Stimulated activated naive CD8-positive, alpha-beta T cell treated with anti-CD3 and anti-CD28 coated beads, Interleukin-15, amount 100 ng/mL, for 72 hours (primary cell): Measurements from ENCODE around the gene FBXO38.
A peak's percentile ranks its signal among the peaks of the same experiment; 100 is the strongest.

ENCODE experiments used
- ATAC-seq: fragments of 150-1000 bp; cut with Tn5 transposase; 2 replicates; pipeline ENCODE4 v1.10.0; 2021; ENCODE audit warnings: mild to moderate bottlenecking, moderate library complexity
- DNase-seq, 2 donors: peaks; one replicate each; pipeline ENCODE4 v3.0.0; 2021 to 2022
- H3K27ac Mint-ChIP-seq, 2 donors: one replicate each; pipeline ENCODE4 v1.8.0; 2022; ENCODE audit warnings: mild to moderate bottlenecking in 2 of 2, mixed read lengths in 2 of 2, moderate library complexity in 2 of 2
- H3K27me3 Mint-ChIP-seq: one replicate; pipeline ENCODE4 v1.8.0; 2022; ENCODE audit warnings: mixed read lengths
- H3K4me1 Mint-ChIP-seq: one replicate; pipeline ENCODE4 v1.8.0; 2022; ENCODE audit warnings: mild to moderate bottlenecking, mixed read lengths
- H3K4me3 Mint-ChIP-seq, 2 donors: one replicate each; pipeline ENCODE4 v1.8.0; 2022; ENCODE audit warnings: mild to moderate bottlenecking in 2 of 2, mixed read lengths in 2 of 2, moderate library complexity in 1 of 2
- H3K9me3 Mint-ChIP-seq, 2 donors: one replicate each; pipeline ENCODE4 v1.8.0; 2022; ENCODE audit warnings: mixed read lengths in 2 of 2

FBXO38 gene, protein sequence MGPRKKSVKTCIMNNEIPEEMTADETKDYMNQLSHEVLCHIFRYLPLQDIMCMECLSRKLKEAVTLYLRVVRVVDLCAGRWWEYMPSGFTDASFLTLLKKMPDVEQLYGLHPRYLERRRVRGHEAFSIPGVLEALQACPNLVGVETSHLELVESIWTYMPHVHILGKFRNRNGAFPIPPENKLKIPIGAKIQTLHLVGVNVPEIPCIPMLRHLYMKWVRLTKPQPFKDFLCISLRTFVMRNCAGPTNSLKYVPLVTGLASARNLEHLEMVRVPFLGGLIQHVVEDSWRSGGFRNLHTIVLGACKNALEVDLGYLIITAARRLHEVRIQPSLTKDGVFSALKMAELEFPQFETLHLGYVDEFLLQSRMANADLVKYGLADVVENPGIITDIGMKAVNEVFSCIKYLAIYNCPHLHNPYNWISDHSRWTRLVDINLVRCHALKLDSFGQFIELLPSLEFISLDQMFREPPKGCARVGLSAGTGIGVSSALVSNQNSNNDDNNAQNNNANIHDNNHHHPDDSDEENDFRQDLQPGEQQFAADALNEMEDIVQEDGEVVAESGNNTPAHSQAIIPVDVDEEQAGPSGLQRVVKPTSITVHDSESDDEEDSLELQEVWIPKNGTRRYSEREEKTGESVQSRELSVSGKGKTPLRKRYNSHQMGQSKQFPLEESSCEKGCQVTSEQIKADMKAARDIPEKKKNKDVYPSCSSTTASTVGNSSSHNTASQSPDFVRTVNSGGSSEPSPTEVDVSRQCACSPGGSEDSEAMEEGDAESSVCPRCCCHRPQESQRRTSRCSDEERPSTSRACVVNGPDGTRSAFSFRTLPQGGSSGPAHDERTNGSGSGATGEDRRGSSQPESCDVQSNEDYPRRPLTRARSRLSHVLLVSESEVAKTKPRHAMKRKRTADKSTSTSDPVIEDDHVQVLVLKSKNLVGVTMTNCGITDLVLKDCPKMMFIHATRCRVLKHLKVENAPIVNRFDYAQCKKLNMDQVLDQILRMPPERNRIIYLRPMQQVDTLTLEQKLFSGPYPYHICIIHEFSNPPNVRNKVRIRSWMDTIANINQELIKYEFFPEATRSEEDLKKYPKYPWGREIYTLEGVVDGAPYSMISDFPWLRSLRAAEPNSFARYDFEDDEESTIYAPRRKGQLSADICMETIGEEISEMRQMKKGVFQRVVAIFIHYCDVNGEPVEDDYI

DNA sequence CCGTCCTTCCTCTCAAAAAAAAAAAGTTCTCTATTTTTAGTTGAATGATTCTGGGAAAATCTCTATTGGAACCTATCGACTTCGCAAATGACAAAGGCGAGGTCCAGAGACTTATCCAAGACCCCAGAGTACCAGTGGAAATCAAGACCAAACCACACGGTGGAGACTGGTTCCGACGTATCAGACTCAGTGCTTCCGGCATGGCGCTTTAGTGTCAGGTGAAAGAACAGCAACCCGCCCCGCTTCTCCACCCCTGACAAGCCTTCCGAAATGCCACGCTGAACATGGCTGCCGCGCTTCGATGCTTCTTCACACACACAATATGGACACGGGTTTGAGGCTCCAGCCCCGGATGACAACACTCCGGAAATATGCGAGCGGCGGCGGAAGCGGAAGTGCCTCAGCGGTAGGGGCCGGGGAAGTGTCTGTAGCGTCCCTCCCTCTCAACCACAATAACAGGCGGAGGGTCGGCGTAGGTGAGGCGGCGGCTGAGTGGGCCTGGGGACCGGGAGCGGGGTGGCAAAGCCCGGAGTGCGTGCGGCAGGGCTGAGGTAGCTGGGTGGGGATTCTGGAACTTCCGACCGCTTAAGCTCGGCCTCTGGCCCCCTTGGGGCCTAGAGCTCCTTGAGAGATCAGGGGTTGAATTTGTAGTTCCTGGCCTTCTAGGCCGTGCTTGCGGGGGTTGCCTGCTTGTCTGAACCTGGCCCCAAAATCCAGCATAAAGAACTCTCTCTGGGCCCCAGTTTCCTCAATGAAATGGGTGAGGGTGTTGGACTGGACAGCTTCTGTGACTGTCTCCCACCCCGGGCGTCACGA, at the start of gene FBXO38:
Gene FBXO38, plus strand, starts transcription at position 395 of the 816 bp plus-strand sequence. CDS start 10,819 bp downstream, outside the sequence.
- peak; percentile 92 to 97 for DNase-seq
- no peaks in the 10 kb centered on the region for H3K27me3 Mint-ChIP-seq
- H3K9me3 Mint-ChIP-seq, result peaks cover under 1% of the 10 kb centered on the region in 2 donors
- H3K27ac Mint-ChIP-seq, result peak within 1 kb of the TSS; percentile 99 to 100
- H3K4me1 Mint-ChIP-seq, result peaks cover 56% of the 10 kb centered on the region
- peak within 1 kb of the TSS; percentile 86 to 93 for H3K4me3 Mint-ChIP-seq
- peak; percentile 97 for ATAC-seq

DNA sequence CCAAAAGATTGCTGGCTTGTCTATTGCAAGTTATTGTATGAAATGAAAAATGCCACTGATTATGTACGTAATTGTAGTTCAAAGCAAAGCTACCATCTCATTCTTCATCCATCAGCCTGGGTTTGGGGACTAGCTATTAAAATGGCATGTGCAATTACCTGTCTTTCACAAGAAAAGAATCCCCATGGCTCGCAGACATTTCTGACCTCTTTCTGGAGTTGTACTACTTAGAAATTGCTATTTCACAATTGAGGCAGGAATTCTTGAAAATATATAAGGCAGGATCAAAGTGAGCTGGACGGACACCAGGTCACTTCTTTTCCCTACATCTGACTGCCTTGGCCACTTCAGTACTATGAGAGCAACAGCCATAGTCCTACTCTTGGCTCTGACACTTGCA, 48.5 kb upstream of the FBXO38 start, which contains the start of gene SPINK9:
Gene SPINK9, plus strand, starts transcription at position 301 of the 400 bp plus-strand sequence. Its CDS starts 55 bp downstream, at position 356.
- Mint-ChIP-seq H3K27me3 (no peaks in the 10 kb centered on the region), H3K9me3 (peaks cover 5 to 8% of the 10 kb centered on the region in 2 donors), H3K27ac (no peak within 1 kb of the TSS), H3K4me1 (no peaks in the 10 kb centered on the region), H3K4me3 (no peak within 1 kb of the TSS)
- ATAC-seq (no peak), DNase-seq (no peak)

DNA sequence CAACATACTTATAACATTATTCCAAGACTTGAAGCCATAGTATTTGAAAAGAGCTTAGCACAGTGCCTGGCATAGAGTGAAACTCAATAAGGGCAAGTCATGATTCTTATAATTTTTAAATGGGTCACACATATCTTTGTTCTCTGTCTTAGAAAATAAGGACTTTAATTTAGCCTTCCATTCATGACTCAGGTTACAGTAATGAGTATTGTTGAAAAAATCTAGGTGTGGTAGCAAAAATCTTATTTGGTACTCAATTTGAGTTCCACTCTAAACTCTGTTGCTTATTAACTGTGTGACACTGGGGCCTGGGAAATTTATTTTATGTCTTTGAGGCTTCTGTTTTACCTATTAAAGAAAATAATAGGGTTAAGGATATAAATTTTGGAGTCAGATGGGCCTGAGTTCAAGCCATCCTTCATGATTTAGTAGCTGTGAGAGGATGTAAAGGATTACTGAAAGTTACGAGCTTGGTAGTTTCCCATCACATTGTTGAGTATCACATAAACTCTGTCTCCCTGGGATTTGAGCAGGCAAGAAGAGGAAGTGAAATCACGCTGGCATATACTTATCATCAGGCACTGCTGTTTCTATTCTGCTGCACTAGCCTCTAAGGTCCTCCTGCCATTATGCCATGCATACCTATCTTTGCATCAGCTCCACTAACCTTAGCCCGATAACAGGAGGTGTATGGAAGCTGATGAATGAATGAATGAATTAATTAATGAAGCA, 46.9 kb upstream of the FBXO38 start:
- Mint-ChIP-seq H3K4me3 (no peak overlapping the region), H3K4me1 (no peaks in the 10 kb centered on the region), H3K9me3 (no peaks in the 10 kb centered on the region), H3K27me3 (no peaks in the 10 kb centered on the region), H3K27ac (no peak overlapping the region)
- no peak for DNase-seq
- ATAC-seq, result no peak

DNA sequence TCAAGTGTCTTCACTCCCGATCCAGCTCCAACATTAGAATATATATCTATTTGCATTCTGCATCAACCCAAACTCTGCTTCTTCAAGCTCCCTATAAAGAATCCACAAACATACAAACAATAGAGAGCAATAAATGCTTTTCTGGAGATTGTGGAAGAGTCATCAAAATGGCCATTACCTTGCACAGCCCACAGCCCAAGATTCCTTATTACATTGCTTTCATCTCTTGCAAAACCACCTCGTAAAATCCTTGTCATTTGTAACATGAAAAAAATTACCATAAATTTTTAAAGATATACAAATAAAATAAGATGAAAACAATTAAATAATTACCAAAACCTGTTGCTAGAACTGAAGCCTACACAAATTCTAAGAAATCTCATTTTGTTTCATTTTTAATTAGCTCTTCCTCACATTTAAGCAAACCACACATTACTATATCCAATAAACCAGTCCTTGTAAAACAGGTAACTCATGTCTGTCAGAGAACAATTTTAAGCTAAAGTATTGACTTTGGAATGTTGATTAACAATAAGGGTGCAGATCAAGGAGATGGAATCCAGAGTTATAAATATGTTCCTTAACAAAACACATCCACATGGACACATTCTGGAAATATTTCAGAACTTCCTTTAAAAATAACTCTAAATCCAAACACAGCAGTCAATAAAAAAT, 41.2 kb upstream of the FBXO38 start:
- Mint-ChIP-seq H3K27ac (no peak overlapping the region), H3K27me3 (no peaks in the 10 kb centered on the region), H3K4me1 (no peaks in the 10 kb centered on the region), H3K4me3 (no peak overlapping the region), H3K9me3 (no peaks in the 10 kb centered on the region)
- DNase-seq (no peak), ATAC-seq (no peak)

DNA sequence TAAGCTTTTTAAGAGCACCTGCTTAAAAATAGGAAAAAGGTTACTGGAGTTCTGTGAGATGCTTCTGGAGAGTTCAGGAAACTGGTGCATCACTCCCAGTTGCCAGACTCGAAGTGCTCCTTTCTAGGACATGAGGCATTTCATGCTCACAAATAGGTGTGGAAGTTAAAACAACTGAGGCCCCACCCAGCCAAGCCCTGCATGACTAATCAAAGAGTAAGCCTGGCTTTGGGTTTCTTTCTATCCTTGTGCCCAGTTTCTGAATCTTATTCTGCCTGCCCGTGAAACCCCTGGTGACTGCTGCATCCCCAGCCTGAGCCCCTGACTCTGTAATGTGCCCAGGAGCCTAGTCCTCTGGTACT, 40.7 kb upstream of the FBXO38 start:
- DNase-seq (no peak), ATAC-seq (no peak)
- no peaks in the 10 kb centered on the region for H3K27me3 Mint-ChIP-seq
- no peak overlapping the region for H3K4me3 Mint-ChIP-seq
- no peaks in the 10 kb centered on the region for H3K9me3 Mint-ChIP-seq
- H3K27ac Mint-ChIP-seq, result no peak overlapping the region
- H3K4me1 Mint-ChIP-seq, result no peaks in the 10 kb centered on the region

DNA sequence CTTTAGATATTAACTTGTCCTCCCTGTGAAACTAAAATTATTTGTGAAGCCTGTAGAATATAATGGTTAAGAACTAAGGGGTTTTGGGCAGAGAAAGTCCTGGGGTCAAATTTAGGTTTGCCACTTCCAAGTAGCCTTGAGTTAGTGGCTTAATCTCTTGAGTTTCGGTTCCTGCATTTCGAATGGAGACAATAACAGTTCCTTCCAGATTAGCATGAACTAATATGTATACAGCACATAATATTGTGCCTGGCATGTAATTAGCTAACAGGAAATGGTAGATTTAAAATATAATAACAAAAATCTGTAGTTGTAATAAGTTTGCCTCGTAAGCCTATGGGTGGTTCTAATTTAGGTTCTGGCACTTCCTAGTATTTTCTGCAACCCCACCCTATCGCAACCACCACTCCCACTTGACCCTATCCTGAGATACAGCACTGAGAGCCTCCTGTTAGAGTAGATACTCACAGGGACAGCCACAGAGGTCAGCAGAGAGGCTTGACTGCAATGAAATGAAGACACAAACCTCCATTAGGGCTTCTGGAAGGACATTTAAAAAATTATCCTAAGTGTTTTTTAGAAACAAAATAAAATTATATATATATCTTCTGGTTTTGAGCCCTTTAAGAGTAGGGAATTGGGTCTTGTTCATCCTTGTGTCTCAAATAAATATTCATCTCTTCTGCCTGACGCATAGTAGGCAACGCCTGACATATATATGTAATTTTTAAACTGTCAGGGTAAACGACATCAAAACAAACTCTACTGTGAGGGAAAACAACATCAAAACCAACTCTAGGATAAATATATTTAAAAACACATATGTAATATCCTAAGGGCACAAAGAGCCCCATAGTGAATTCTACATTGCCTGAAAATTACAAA, 39.9 kb upstream of the FBXO38 start:
- DNase-seq (no peak), ATAC-seq (no peak)
- no peaks in the 10 kb centered on the region for H3K27me3 Mint-ChIP-seq
- no peaks in the 10 kb centered on the region for H3K4me1 Mint-ChIP-seq
- H3K27ac Mint-ChIP-seq, result peak overlapping the region in 1 of 2 donors; percentile 37
- H3K9me3 Mint-ChIP-seq, result no peaks in the 10 kb centered on the region
- H3K4me3 Mint-ChIP-seq, result no peak overlapping the region

DNA sequence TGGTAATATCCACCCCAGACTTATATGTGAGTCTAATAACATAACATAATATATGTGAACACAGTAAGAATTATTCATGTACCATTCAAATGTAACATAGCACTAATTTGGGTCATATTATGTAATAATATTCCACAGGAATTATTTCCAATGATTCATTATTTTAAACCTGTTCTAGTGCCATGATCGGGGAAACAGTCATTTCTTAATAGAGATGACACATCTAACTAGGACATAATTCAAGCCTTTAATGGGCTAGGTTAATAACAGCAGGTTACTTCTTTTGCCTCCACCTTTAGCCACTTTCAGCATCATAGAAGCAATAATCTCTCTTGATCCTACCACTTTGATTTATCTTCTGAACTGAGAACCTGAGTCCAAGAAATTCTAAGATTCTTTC, 36.1 kb upstream of the FBXO38 start:
- H3K4me3 Mint-ChIP-seq, result no peak overlapping the region
- H3K4me1 Mint-ChIP-seq, result no peaks in the 10 kb centered on the region
- ATAC-seq (no peak), DNase-seq (no peak)
- no peaks in the 10 kb centered on the region for H3K27me3 Mint-ChIP-seq
- no peaks in the 10 kb centered on the region for H3K9me3 Mint-ChIP-seq
- H3K27ac Mint-ChIP-seq, result no peak overlapping the region

DNA sequence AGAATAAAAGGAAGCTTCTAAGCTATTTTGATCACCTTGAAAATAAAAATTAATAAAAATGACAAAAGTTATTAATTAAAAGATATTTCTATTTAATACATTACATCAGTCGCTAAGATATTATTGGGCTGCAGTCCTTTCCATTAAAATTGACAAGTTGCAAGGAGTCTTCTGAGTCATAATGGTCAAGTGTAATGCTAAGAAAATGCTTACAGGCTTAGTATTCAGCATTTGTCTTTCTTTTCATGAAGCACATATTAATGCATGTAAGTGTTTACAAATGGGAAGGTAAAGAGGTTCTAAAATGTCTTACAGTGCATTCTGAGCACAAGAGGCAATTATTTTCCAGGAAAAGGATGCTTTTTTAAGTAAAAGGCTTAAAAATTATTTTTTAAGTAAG, 31.1 kb upstream of the FBXO38 start:
- Mint-ChIP-seq H3K9me3 (no peaks in the 10 kb centered on the region), H3K27ac (no peak overlapping the region), H3K4me3 (no peak overlapping the region), H3K4me1 (no peaks in the 10 kb centered on the region), H3K27me3 (no peaks in the 10 kb centered on the region)
- DNase-seq, result no peak
- ATAC-seq, result no peak

DNA sequence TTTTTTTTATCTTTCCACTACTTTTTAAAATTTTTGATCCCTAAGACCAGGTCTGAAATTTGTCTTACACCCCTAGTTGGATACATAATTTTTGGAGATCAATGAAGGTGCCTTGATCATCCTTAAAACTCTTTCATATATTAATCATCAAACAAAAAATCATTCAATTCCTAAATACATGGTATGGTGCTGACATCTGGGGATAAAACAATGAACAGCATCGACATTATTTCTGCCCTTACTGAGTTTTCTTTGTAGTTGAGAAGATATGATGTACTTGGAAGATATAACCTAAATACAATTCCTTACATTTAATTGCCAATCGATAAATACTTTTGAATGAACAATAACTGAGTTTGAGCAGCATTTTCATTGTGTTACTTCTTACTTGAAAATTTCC, 30.1 kb upstream of the FBXO38 start:
- Mint-ChIP-seq H3K27ac (no peak overlapping the region), H3K9me3 (no peaks in the 10 kb centered on the region), H3K4me3 (no peak overlapping the region), H3K4me1 (no peaks in the 10 kb centered on the region), H3K27me3 (no peaks in the 10 kb centered on the region)
- no peak for ATAC-seq
- DNase-seq, result no peak

DNA sequence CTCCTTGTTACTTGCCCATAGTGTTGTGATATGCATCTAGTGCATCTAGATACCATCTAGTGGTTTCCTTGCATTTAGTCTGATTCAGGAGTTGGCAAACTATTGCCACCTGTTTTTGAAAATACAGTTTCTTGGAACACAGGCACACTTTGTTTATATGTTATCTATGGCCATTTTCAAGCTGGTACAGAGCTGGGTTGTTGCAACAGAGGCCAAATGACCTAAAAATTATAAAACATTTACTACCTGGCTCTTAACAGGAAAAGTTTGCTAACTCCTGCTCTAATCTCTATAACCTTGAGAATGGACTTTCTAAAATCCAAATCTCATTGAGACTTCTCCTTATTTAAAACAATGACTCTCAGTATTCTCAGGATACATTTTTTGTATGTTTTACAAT, 19.4 kb upstream of the FBXO38 start:
- ATAC-seq (no peak), DNase-seq (no peak)
- Mint-ChIP-seq H3K4me1 (no peaks in the 10 kb centered on the region), H3K4me3 (no peak overlapping the region), H3K27ac (no peak overlapping the region), H3K9me3 (peaks cover 8 to 15% of the 10 kb centered on the region in 2 donors), H3K27me3 (no peaks in the 10 kb centered on the region)

DNA sequence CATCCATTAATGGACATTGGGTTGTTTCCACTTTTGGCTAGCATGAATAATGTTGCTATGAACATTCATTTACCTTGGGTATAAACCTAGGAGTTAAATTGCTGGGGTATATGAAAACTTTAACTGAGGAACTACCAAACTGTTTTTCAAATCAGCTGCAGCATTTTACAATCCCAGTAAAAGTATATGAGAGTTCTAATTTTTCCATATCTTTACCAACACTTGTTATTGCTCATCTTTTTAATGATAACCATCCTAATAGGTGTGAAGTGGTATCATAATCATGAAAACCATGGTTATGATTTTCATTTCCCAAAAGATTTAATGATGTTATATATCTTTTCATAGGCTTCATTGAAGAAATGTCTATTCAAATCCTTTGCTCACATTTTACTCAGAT, 15.5 kb upstream of the FBXO38 start:
- no peak overlapping the region for H3K27ac Mint-ChIP-seq
- no peaks in the 10 kb centered on the region for H3K4me1 Mint-ChIP-seq
- H3K27me3 Mint-ChIP-seq, result no peaks in the 10 kb centered on the region
- no peak overlapping the region for H3K4me3 Mint-ChIP-seq
- DNase-seq (no peak), ATAC-seq (no peak)
- H3K9me3 Mint-ChIP-seq, result peaks cover 14 to 16% of the 10 kb centered on the region in 2 donors

DNA sequence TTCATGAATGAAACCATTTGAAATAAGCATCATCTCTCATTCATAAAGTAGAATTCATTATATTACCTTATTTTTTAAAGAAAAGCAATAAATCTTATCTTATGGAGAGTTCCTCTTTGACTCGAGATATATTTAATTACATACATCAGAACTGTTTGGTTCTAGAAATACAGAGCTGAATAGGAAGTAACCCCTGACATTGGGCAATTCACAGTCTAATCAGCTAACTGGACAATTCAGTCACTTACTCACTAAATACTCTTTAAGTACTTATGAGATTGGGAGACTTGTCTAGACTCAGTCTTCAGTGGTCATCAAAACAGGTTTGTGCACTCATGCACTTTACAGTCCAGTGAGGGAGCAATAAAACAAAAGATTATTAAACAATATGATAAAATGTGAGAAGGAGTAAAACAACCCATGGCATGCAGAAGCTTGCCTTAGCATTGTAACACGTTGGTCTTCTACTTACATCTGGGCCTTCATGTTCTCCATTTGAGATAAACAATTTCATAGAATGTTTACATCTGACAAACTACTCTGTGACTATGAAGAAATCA, 11.5 kb upstream of the FBXO38 start:
- Mint-ChIP-seq H3K4me1 (no peaks in the 10 kb centered on the region), H3K27me3 (no peaks in the 10 kb centered on the region), H3K4me3 (no peak overlapping the region), H3K27ac (no peak overlapping the region), H3K9me3 (peaks cover 14 to 16% of the 10 kb centered on the region in 2 donors)
- DNase-seq (no peak), ATAC-seq (no peak)

DNA sequence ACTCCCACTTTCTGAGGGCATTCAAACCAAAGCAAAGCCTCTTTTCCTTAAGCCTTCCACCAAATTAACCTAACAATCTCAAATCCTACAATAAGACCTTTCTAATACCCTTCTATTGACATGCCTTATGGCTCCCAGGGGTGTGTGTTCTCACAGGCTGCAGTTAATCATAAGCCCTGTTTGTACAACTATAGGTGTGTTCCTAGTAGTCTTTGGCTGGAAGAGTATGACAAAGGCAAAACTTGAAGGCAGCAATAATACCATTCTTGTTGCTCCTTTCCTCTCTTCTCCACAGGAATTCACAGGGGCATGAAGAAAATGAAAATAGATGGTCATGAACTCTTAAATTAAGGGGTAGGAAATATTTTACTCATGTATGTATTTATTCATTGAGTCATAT, 10.9 kb upstream of the FBXO38 start:
- ATAC-seq (no peak), DNase-seq (no peak)
- peak overlapping the region in 1 of 2 donors; percentile 20 for H3K27ac Mint-ChIP-seq
- H3K4me3 Mint-ChIP-seq, result no peak overlapping the region
- no peaks in the 10 kb centered on the region for H3K4me1 Mint-ChIP-seq
- H3K9me3 Mint-ChIP-seq, result peaks cover 11 to 15% of the 10 kb centered on the region in 2 donors
- no peaks in the 10 kb centered on the region for H3K27me3 Mint-ChIP-seq
